Right lobe of liver (tissue), 6 donors: ENCODE results near the gene LACC1. TPM values are rescaled to one million over a fixed set of nuclear protein-coding genes. Genes with fewer than 3 reads are reported as not detected.

Source experiments
- ATAC-seq, 4 donors: fragments of 200-7000 bp; cut with Tn5 transposase; one replicate each; pipeline ENCODE4 v1.9.1; 2020; ENCODE audit warnings: mild to moderate bottlenecking in 4 of 4, moderate library complexity in 4 of 4
- DNase-seq, 3 donors: peaks; one replicate each; pipeline ENCODE4 v3.0.0-alpha.2; 2020
- H3K27ac ChIP-seq, 3 donors: fragments of 200-600 bp; one replicate each; pipeline ENCODE4 v1.8.0; 2022
- H3K27me3 ChIP-seq, 2 donors: fragments of 200-600 bp; one replicate each; pipeline ENCODE4 v1.8.0; 2022
- H3K36me3 ChIP-seq, 4 donors: fragments of 200-600 bp; sonication (generic) in 1 of 4; one replicate each; pipeline versions ENCODE4 v1.5.1 to v1.8.0; 2017 to 2022; ENCODE audit warnings: control low read depth in 1 of 4
- H3K4me1 ChIP-seq, 4 donors: fragments of 200-600 bp; sonication (generic) in 1 of 4; one replicate each; pipeline versions ENCODE4 v1.5.1 to v1.8.0; 2017 to 2022; ENCODE audit warnings: control low read depth in 1 of 4
- H3K4me3 ChIP-seq, 3 donors: fragments of 200-600 bp; one replicate each; pipeline ENCODE4 v1.8.0; 2022
- H3K9me3 ChIP-seq, 4 donors: fragments of 200-600 bp; sonication (generic) in 1 of 4; one replicate each; pipeline versions ENCODE4 v1.5.1 to v1.8.0; 2017 to 2022; ENCODE audit warnings: control low read depth in 1 of 4
- CTCF ChIP-seq, 4 donors: fragments of 200-600 bp in 3 of 4; fragments of 450-650 bp in 1 of 4; IDR thresholded peaks; one replicate each; pipeline versions ENCODE4 v1.5.1 to v1.8.0; 2016 to 2022; ENCODE audit warnings: antibody characterized with exemption in 4 of 4, mild to moderate bottlenecking in 2 of 4
- POLR2A ChIP-seq: fragments of 450-650 bp; IDR thresholded peaks from one replicate; pipeline ENCODE4 v1.6.1; 2017; ENCODE audit warnings: antibody characterized with exemption, mild to moderate bottlenecking
- WGBS: methylation state at CpG from one replicate; pipeline ENCODE4 v1.1.6; 2018; ENCODE audit warnings: low coverage, low lambda C conversion rate; ENCODE audit not compliant: insufficient coverage; ENCODE audit errors: missing lambda C conversion rate; 5-methylcytosine and 5-hydroxymethylcytosine counted together
- intact Hi-C, 2 donors: fragments of 100-400 bp; cut with DNase I; formaldehyde crosslinking; loops; one replicate each; pipeline versions ENCODE4 v1.11.2 to v1.14.1; 2022
- total RNA-seq, 6 experiments: library from RNA; depleted of rRNA in 2 of 6; stranded (reverse); fragments of >200 nt in 2 of 6; fragmentation: NEBNext Ultra II Directional in 3 of 6; extraction: Animal tissue kit (Norgen Biotek cat#: 25700) in 3 of 6; gene quantifications; one replicate each; pipeline versions ENCODE4 v1.1.0 to v1.2.4, GENCODE V29; 2016 to 2023
- donor health status: DM: no; HTN: yes; CAD: no.
- donor health status: DM: no; HTN: no; CAD: no.
- donor health status: DM: no; HTN: no; CAD: no.
- donor health status: DM: no; HTN: yes; CAD: no.
- donor health status: DM: no; HTN: yes; CAD: no.

Gene LACC1
- total RNA-seq, 6 experiments from 2014 or later: 2.7 to 8.4 (median 4.5) TPM

- no peak for ATAC-seq
- intact Hi-C loops: no loop called here
- Histone ChIP-seq H3K27ac (no peak overlapping the region), H3K9me3 (no peaks in the 10 kb centered on the region), H3K27me3 (no peaks in the 10 kb centered on the region), H3K4me3 (no peak overlapping the region), H3K36me3 (no peaks in the 10 kb centered on the region), H3K4me1 (no peaks in the 10 kb centered on the region)
- DNase-seq: no peak
- 66% methylated on average over 3 of the region's 3 CpGs for WGBS
- TF ChIP-seq CTCF (IDR thresholded peaks at IDR 0.05) (no peak), POLR2A (no peak)
Observed at GRCh38 chr13:43936647-43937046, 56.9 kb downstream of the LACC1 start.

DNA sequence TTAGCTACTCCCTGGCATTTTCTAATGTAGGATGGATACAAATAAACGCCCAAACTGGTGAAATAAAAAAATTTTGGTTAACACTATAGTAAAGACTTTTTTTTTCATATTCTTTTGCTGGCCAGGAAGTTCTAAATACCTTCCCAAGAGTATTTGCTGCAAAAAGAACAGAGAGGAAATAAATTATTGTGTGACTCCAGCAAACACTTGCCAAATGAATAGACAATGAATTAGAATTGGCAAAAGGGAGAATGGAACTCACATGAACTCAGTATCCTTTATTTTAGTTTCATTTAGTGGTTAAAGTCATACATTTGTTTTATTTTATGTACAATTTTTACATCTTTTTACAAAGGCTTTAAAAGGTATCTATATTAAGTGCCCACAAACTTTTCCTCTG, 58.1 kb downstream of the LACC1 start:
- WGBS: 62% methylated on average over 1 of the region's 1 CpG
- TF ChIP-seq CTCF (IDR thresholded peaks at IDR 0.05) (no peak), POLR2A (no peak)
- intact Hi-C loops: no loop called here
- H3K36me3 ChIP-seq: no peaks in the 10 kb centered on the region
- no peak for DNase-seq
- no peaks in the 10 kb centered on the region for H3K27me3 ChIP-seq
- no peaks in the 10 kb centered on the region for H3K4me1 ChIP-seq
- ATAC-seq: no peak
- no peaks in the 10 kb centered on the region for H3K9me3 ChIP-seq
- H3K27ac ChIP-seq: no peak overlapping the region
- no peak overlapping the region for H3K4me3 ChIP-seq

DNA sequence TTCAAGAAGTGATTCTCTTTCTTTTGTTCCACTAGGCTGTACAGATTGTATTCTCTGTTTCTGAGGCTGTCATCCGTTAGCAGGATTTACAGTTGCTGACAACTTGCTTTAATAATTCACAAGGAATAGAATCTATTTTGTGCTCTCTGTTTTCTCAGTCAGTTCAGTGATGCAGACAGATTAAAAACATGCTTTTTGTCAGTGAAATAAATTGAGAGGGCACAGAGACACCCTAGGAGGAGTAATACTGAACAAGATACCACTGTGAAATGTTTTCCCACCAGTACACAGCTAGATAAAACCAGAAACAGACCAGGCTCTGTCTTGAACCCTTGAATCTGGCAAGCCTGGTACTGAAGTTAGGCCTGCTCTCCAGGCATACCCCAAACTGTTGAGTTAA, 58.7 kb downstream of the LACC1 start:
- ATAC-seq (no peak), DNase-seq (no peak)
- no peaks in the 10 kb centered on the region for H3K27me3 ChIP-seq
- WGBS: 100% methylated on average over 1 of the region's 1 CpG
- no peaks in the 10 kb centered on the region for H3K36me3 ChIP-seq
- H3K4me1 ChIP-seq: no peaks in the 10 kb centered on the region
- TF ChIP-seq CTCF (IDR thresholded peaks at IDR 0.05) (no peak), POLR2A (no peak)
- no peak overlapping the region for H3K4me3 ChIP-seq
- no peaks in the 10 kb centered on the region for H3K9me3 ChIP-seq
- intact Hi-C loops: no loop called here
- H3K27ac ChIP-seq: no peak overlapping the region

DNA sequence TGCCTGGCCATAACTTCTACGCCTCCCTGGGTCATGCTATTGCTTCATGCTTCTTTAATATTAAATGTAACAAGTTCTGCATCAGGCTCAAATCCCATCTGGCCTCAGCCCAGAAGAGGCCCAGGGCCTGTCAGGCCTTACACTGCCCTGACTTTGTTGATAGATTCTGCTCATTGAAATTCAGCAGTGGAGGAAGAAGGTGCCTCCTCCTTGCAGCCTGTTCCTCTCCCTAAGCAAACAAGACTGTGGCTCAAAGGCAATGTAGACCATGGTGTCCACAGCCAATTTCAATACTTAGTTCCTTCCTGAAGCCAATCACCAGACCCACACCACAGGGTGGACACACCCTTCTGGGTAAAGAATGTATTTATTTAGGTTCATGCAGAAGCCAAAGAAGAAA, 59.4 kb downstream of the LACC1 start:
- H3K4me3 ChIP-seq: no peak overlapping the region
- H3K27ac ChIP-seq: no peak overlapping the region
- no peak for TF ChIP-seq CTCF (IDR thresholded peaks at IDR 0.05)
- no peak for TF ChIP-seq POLR2A
- WGBS: 100% methylated on average over 1 of the region's 1 CpG
- H3K4me1 ChIP-seq: no peaks in the 10 kb centered on the region
- H3K36me3 ChIP-seq: no peaks in the 10 kb centered on the region
- no peaks in the 10 kb centered on the region for H3K9me3 ChIP-seq
- ATAC-seq (no peak), DNase-seq (no peak)
- no peaks in the 10 kb centered on the region for H3K27me3 ChIP-seq
- intact Hi-C loops: no loop called here

- Histone ChIP-seq H3K36me3 (no peaks in the 10 kb centered on the region), H3K27ac (no peak overlapping the region), H3K27me3 (no peaks in the 10 kb centered on the region), H3K9me3 (no peaks in the 10 kb centered on the region), H3K4me1 (no peaks in the 10 kb centered on the region), H3K4me3 (no peak overlapping the region)
- DNase-seq (no peak), ATAC-seq (no peak)
- intact Hi-C loops: no loop called here
- TF ChIP-seq CTCF (IDR thresholded peaks at IDR 0.05) (no peak), POLR2A (no peak)
- no CpG with 5 or more reads among the region's 1 CpG for WGBS
Observed at GRCh38 chr13:43942286-43942685, 62.6 kb downstream of the LACC1 start.
